ENCODE measurements around the gene OGDH.

- no peak for TF ChIP-seq CHD1 (IDR thresholded peaks at IDR 0.05; ENCODE audit: low read depth, low read length)
- TF ChIP-seq POLR2A (IDR thresholded peaks at IDR 0.05; ENCODE audit: low read depth, low read length) = no peak
- TF ChIP-seq, protein P1, sequence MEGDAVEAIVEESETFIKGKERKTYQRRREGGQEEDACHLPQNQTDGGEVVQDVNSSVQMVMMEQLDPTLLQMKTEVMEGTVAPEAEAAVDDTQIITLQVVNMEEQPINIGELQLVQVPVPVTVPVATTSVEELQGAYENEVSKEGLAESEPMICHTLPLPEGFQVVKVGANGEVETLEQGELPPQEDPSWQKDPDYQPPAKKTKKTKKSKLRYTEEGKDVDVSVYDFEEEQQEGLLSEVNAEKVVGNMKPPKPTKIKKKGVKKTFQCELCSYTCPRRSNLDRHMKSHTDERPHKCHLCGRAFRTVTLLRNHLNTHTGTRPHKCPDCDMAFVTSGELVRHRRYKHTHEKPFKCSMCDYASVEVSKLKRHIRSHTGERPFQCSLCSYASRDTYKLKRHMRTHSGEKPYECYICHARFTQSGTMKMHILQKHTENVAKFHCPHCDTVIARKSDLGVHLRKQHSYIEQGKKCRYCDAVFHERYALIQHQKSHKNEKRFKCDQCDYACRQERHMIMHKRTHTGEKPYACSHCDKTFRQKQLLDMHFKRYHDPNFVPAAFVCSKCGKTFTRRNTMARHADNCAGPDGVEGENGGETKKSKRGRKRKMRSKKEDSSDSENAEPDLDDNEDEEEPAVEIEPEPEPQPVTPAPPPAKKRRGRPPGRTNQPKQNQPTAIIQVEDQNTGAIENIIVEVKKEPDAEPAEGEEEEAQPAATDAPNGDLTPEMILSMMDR (conservative IDR thresholded peaks at IDR 0.05; ENCODE audit: low read depth, low read length) = no peak
- no peak for TF ChIP-seq FOS (IDR thresholded peaks at IDR 0.05; ENCODE audit: low read depth, low read length)
- TF ChIP-seq BHLHE40 (IDR thresholded peaks at IDR 0.05; ENCODE audit: low read depth, low read length) = no peak
These were observed 64.6 kb downstream of the OGDH start for GRCh38 chr7:44671069-44671468.

All from IMR-90 (cell line).